ENCODE measurements around the gene SNX3. TPM values are rescaled to one million over a fixed set of nuclear protein-coding genes. Genes with fewer than 3 reads are reported as not detected.

SNX3 gene
- total RNA-seq, 1 donor from 2014 or later: 245 TPM

DNA sequence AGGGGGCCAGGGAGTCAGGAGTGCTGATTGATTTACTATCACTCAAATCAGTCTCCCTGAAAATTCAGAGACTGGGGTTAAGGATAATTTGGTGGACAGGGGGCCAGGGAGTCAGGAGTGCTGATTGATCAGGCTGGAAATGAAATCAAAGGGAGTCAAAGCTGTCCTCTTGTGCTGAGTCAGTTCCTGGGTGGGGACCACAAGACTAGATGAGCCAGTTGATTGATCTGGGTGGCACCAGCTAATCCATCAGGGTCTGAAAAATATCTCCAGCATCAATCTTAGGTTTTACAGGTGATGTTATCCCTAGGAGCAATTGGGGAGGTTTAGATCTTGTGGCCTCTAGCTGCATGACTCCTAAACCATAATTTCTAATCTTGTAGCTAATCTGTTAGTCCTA is 27.9 kb upstream of the SNX3 start:
- Histone ChIP-seq H3K4me3 (no peak overlapping the region), H3K36me3 (no peaks in the 10 kb centered on the region), H3K27ac (replicated peaks) (no peak overlapping the region), H3K4me1 (no peaks in the 10 kb centered on the region), H3K27me3 (ENCODE audit: low read depth) (no peaks in the 10 kb centered on the region), H3K9me3 (replicated peaks) (no peaks in the 10 kb centered on the region)
- intact Hi-C loops (cut with micrococcal nuclease): no loop called here
- DNase-seq: no peak
- no peak for TF ChIP-seq CTCF (IDR thresholded peaks at IDR 0.05; ENCODE audit: borderline replicate concordance)

DNA sequence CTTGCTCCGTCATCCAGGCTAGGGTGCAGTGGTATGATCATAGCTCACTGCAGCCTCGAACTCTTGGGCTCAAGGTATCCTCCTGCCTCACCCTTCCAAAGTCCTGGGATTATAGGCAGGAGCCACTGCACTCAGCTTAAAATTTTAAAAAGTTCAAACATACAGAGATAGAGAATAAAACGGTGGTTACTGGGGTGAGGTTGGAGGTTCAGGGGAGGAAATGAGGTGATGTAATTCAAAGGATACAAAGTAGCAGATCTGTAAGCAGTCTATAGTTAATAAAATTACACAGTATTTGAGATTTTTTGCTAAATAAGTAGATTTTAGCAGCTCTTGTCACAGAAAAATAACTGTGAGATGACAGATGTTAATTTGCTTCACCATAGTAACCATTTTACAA is 26.5 kb upstream of the SNX3 start:
- Histone ChIP-seq H3K4me3 (no peak overlapping the region), H3K36me3 (no peaks in the 10 kb centered on the region), H3K4me1 (no peaks in the 10 kb centered on the region), H3K9me3 (replicated peaks) (no peaks in the 10 kb centered on the region), H3K27me3 (ENCODE audit: low read depth) (no peaks in the 10 kb centered on the region), H3K27ac (replicated peaks) (no peak overlapping the region)
- DNase-seq: no peak
- intact Hi-C loops (cut with micrococcal nuclease): no loop called here
- no peak for TF ChIP-seq CTCF (IDR thresholded peaks at IDR 0.05; ENCODE audit: borderline replicate concordance)

DNA sequence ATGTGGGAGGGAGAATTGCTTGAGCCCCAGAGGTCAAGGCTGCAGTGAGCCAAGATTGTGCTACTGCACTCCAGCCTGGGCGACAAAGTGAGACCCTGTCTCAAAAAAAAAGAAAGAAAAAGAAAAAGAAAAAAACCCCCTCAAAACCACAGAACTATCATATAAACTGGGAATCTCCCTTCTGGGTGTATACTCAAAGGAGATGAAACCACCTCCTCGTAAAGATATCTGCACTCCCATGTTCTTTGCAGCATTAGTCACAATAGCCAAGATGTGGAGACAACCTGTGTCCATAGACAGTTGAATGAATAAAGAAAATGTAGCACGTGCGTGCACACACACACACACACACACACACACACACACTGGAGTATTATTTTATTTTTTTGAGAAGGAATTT is 25.5 kb upstream of the SNX3 start:
- H3K36me3 ChIP-seq: no peaks in the 10 kb centered on the region
- no peaks in the 10 kb centered on the region for H3K9me3 ChIP-seq (replicated peaks)
- TF ChIP-seq CTCF (IDR thresholded peaks at IDR 0.05; ENCODE audit: borderline replicate concordance): no peak
- no peak for DNase-seq
- no peak overlapping the region for H3K4me3 ChIP-seq
- no peak overlapping the region for H3K27ac ChIP-seq (replicated peaks)
- no peaks in the 10 kb centered on the region for H3K4me1 ChIP-seq
- H3K27me3 ChIP-seq (ENCODE audit: low read depth): no peaks in the 10 kb centered on the region
- intact Hi-C loops (cut with micrococcal nuclease): no loop called here

- Histone ChIP-seq H3K27me3 (ENCODE audit: low read depth) (no peaks in the 10 kb centered on the region), H3K9me3 (replicated peaks) (no peaks in the 10 kb centered on the region), H3K27ac (replicated peaks) (no peak overlapping the region), H3K4me1 (no peaks in the 10 kb centered on the region), H3K4me3 (no peak overlapping the region), H3K36me3 (no peaks in the 10 kb centered on the region)
- DNase-seq: no peak
- TF ChIP-seq CTCF (IDR thresholded peaks at IDR 0.05; ENCODE audit: borderline replicate concordance): no peak
- intact Hi-C loops (cut with micrococcal nuclease): no loop called here
These were observed 24.5 kb upstream of the SNX3 start for GRCh38 chr6:108285381-108285780.

DNA sequence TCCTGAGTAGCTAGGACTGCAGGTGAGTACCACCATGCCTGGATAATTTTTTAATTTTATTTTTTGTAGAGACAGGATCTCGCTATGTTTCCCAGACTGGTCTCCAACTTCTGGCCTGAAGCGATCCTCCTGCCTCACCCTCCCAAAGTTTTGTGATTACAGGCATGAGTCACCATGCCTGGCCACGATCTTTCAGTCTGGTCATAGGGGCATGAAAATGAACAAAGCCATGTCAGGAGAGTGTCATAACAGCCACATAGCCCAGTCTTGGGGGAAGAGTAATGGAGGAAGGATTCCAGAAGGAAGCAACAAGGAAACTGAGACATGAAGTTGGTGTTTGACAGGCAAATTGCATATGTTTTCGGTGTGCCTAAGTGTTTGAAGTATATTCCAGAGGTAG is 17.0 kb upstream of the SNX3 start:
- no peaks in the 10 kb centered on the region for H3K27me3 ChIP-seq (ENCODE audit: low read depth)
- H3K4me3 ChIP-seq: no peak overlapping the region
- no peak for TF ChIP-seq CTCF (IDR thresholded peaks at IDR 0.05; ENCODE audit: borderline replicate concordance)
- no peak overlapping the region for H3K27ac ChIP-seq (replicated peaks)
- H3K4me1 ChIP-seq: no peaks in the 10 kb centered on the region
- DNase-seq: no peak
- no peaks in the 10 kb centered on the region for H3K9me3 ChIP-seq (replicated peaks)
- intact Hi-C loops (cut with micrococcal nuclease): no loop called here
- no peaks in the 10 kb centered on the region for H3K36me3 ChIP-seq

GRCh38 chr6:108277295-108277694 is 16.5 kb upstream of the SNX3 start:
- H3K36me3 ChIP-seq: no peaks in the 10 kb centered on the region
- H3K4me1 ChIP-seq: no peaks in the 10 kb centered on the region
- intact Hi-C loops (cut with micrococcal nuclease): no loop called here
- H3K27me3 ChIP-seq (ENCODE audit: low read depth): no peaks in the 10 kb centered on the region
- H3K27ac ChIP-seq (replicated peaks): no peak overlapping the region
- no peaks in the 10 kb centered on the region for H3K9me3 ChIP-seq (replicated peaks)
- no peak overlapping the region for H3K4me3 ChIP-seq
- TF ChIP-seq CTCF (IDR thresholded peaks at IDR 0.05; ENCODE audit: borderline replicate concordance): no peak
- no peak for DNase-seq

Data from left ventricle myocardium inferior (tissue), 1 donor.